AG20443 (cell line): ENCODE results near the gene WASL.
"Not testable (repeated sequence)": the region's sequence is repeated elsewhere in the genome, so short reads cannot be mapped to it uniquely, and the experiment has no call there.

ENCODE experiments used
- DNase-seq: peaks from one replicate; pipeline ENCODE4 v3.0.0; 2012; ENCODE audit warnings: low spot score, mixed read lengths

The WASL gene

GRCh38 chr7:123658023-123658422 lies 90.8 kb downstream of the WASL start:
- no peak for DNase-seq

- no peak for DNase-seq
Observed at GRCh38 chr7:123657304-123657685, 91.5 kb downstream of the WASL start.

GRCh38 chr7:123656544-123657303 lies 92.1 kb downstream of the WASL start:
- DNase-seq: no peak

GRCh38 chr7:123655614-123656013 lies 93.2 kb downstream of the WASL start, which contains the start of gene LMOD2:
TSS of gene LMOD2 (plus strand) at chr7:123655866. CDS start at chr7:123655964, 98 bp downstream.
- no peak for DNase-seq

GRCh38 chr7:123653162-123653561 lies 95.6 kb downstream of the WASL start:
- no peak for DNase-seq

GRCh38 chr7:123652406-123652805 lies 96.4 kb downstream of the WASL start:
- DNase-seq: no peak

GRCh38 chr7:123650595-123650994 lies 98.2 kb downstream of the WASL start:
- DNase-seq: no peak

GRCh38 chr7:123649964-123650363 lies 98.8 kb downstream of the WASL start:
- peak; percentile 20 for DNase-seq

- no peak for DNase-seq
Observed at GRCh38 chr7:123647106-123647730, 101.6 kb downstream of the WASL start.

GRCh38 chr7:123645516-123645915 lies 103.3 kb downstream of the WASL start:
- DNase-seq: no peak

GRCh38 chr7:123643495-123644441 lies 105.0 kb downstream of the WASL start:
- peak; percentile 40 for DNase-seq

- DNase-seq: no peak
Observed at GRCh38 chr7:123641901-123642300, 106.9 kb downstream of the WASL start.

GRCh38 chr7:123640583-123640982 lies 108.2 kb downstream of the WASL start:
- no peak for DNase-seq

GRCh38 chr7:123639631-123640030 lies 109.2 kb downstream of the WASL start:
- DNase-seq: no peak

GRCh38 chr7:123637878-123638277 lies 110.9 kb downstream of the WASL start:
- no peak for DNase-seq

GRCh38 chr7:123637203-123637602 lies 111.6 kb downstream of the WASL start:
- no peak for DNase-seq

GRCh38 chr7:123635551-123636359 lies 113.0 kb downstream of the WASL start:
- peak; percentile 44 for DNase-seq

GRCh38 chr7:123634011-123634573 lies 114.7 kb downstream of the WASL start:
- DNase-seq: not testable (repeated sequence)

- DNase-seq: peak; percentile 28
Observed at GRCh38 chr7:123633553-123633952, 115.2 kb downstream of the WASL start.

- no peak for DNase-seq
Observed at GRCh38 chr7:123632808-123633207, 116.0 kb downstream of the WASL start.
